DND-41 (cell line): Measurements from ENCODE around the gene TTC1.
"Not testable (repeated sequence)": the region's sequence is repeated elsewhere in the genome, so short reads cannot be mapped to it uniquely, and the experiment has no call there.

Experiments used
- ATAC-seq: fragments of 200-7000 bp; cut with Tn5 transposase; 3 replicates; pipeline ENCODE4 v1.9.1; 2021; ENCODE audit warnings: low read depth; ENCODE audit not compliant: insufficient read depth
- DNase-seq: peaks from one replicate; pipeline ENCODE4 v3.0.0-alpha.2; 2020
- H2AFZ ChIP-seq: 2 replicates; pipeline ENCODE4 v1.6.0; 2012; ENCODE audit warnings: low read depth, low read length
- H3K27ac ChIP-seq: 2 replicates; pipeline ENCODE4 v1.5.1; 2012; ENCODE audit warnings: low read length, inconsistent platforms
- H3K27me3 ChIP-seq: fragments of 200-600 bp; sonication (generic); 2 replicates; pipeline ENCODE4 v1.6.0; 2012; ENCODE audit warnings: low read length, mild to moderate bottlenecking, inconsistent platforms; ENCODE audit not compliant: insufficient read depth, poor library complexity
- H3K36me3 ChIP-seq: 2 replicates; pipeline ENCODE4 v1.5.1; 2012; ENCODE audit warnings: low read length, inconsistent platforms; ENCODE audit not compliant: insufficient read depth
- H3K4me1 ChIP-seq: 2 replicates; pipeline ENCODE4 v1.5.1; 2012; ENCODE audit warnings: mild to moderate bottlenecking, low read length; ENCODE audit not compliant: insufficient read depth
- H3K4me2 ChIP-seq: 2 replicates; pipeline ENCODE4 v1.6.0; 2012; ENCODE audit warnings: mild to moderate bottlenecking, moderate library complexity, low read length, inconsistent platforms; ENCODE audit not compliant: insufficient read depth
- H3K4me3 ChIP-seq, 2 experiments: fragments of 200-600 bp in 1 of 2; shearing (Covaris generic) in 1 of 2; 2 replicates each; pipeline ENCODE4 v1.5.1; 2012 to 2016; ENCODE audit warnings: inconsistent platforms in 2 of 2, low read length in 2 of 2, mild to moderate bottlenecking in 2 of 2, low read depth in 1 of 2, moderate library complexity in 1 of 2
- H3K79me2 ChIP-seq: 2 replicates; pipeline ENCODE4 v1.6.0; 2012; ENCODE audit warnings: low read length, inconsistent platforms; ENCODE audit not compliant: insufficient read depth
- H3K9ac ChIP-seq: 2 replicates; pipeline ENCODE4 v1.6.0; 2012; ENCODE audit warnings: low read depth, mild to moderate bottlenecking, inconsistent platforms, low read length, moderate library complexity
- H3K9me3 ChIP-seq: 2 replicates; pipeline ENCODE4 v1.5.1; 2012; ENCODE audit warnings: low read length, moderate library complexity, mild to moderate bottlenecking, inconsistent platforms; ENCODE audit not compliant: insufficient read depth, severe bottlenecking
- H4K20me1 ChIP-seq: 2 replicates; pipeline ENCODE4 v1.6.0; 2012; ENCODE audit warnings: low read length; ENCODE audit not compliant: insufficient read depth
- EZH2 ChIP-seq: IDR thresholded peaks from 3 replicates; pipeline ENCODE4 v1.6.1; 2012; ENCODE audit warnings: borderline replicate concordance, low read depth, mild to moderate bottlenecking, moderate library complexity, low read length, inconsistent platforms; ENCODE audit not compliant: severe bottlenecking
- TF ChIP-seq, protein P1 (sequence below): IDR thresholded peaks from 2 replicates; pipeline ENCODE4 v1.5.1; 2012; ENCODE audit warnings: borderline replicate concordance, low read length, moderate library complexity, mild to moderate bottlenecking; ENCODE audit not compliant: poor library complexity, severe bottlenecking; ENCODE audit errors: extremely low read depth

Gene TTC1

DNA sequence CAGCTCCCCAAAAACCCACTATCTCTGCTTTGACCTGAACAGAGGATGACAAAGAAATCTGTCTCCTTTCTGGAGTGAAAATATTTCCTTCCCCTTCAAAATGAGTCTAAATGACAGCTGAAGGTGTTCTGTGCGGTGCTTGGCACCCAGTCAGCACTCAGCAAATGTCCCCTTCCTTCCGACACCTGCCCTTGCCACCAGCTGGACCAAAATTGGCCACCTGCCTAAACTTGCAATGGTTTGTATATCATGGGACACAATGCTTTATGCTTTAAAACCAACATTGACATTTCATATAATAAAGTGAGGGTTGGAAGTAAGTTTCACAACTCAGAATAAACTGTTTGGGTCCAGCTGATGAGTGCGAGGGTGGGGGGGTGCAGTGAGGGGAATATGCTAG, 7.5 kb upstream of the TTC1 start:
- H3K27ac ChIP-seq: no peak overlapping the region
- TF ChIP-seq, protein P1, sequence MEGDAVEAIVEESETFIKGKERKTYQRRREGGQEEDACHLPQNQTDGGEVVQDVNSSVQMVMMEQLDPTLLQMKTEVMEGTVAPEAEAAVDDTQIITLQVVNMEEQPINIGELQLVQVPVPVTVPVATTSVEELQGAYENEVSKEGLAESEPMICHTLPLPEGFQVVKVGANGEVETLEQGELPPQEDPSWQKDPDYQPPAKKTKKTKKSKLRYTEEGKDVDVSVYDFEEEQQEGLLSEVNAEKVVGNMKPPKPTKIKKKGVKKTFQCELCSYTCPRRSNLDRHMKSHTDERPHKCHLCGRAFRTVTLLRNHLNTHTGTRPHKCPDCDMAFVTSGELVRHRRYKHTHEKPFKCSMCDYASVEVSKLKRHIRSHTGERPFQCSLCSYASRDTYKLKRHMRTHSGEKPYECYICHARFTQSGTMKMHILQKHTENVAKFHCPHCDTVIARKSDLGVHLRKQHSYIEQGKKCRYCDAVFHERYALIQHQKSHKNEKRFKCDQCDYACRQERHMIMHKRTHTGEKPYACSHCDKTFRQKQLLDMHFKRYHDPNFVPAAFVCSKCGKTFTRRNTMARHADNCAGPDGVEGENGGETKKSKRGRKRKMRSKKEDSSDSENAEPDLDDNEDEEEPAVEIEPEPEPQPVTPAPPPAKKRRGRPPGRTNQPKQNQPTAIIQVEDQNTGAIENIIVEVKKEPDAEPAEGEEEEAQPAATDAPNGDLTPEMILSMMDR: no peak
- TF ChIP-seq EZH2: no peak
- H3K79me2 ChIP-seq: no peaks in the 10 kb centered on the region
- no peak overlapping the region for H3K4me2 ChIP-seq
- H3K9ac ChIP-seq: no peak overlapping the region
- H3K27me3 ChIP-seq: no peaks in the 10 kb centered on the region
- H3K4me3 ChIP-seq: no peak overlapping the region
- no peaks in the 10 kb centered on the region for H4K20me1 ChIP-seq
- ATAC-seq (no peak), DNase-seq (no peak)
- H2AFZ ChIP-seq: no peak overlapping the region
- no peaks in the 10 kb centered on the region for H3K4me1 ChIP-seq
- H3K9me3 ChIP-seq: no peaks in the 10 kb centered on the region
- no peaks in the 10 kb centered on the region for H3K36me3 ChIP-seq

DNA sequence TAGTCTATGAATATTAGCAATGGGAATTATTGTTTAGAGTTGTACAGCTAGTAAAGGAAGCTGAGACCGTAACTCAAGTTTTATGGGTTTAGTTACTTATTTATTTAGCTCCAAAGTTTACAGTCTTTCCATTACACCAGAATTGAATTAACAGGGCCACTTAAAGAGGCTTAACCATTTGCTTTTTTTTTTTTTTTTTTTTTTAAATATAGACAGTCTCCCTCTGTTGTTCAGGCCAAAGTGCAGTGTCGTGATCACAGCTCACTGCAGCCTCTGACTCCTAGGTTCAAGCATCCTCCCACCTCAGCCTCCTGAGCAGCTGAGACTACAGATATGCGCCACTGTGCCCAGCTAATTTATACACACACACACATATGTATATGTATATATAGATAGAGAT, 1.4 kb upstream of the TTC1 start:
- ATAC-seq: no peak
- no peak overlapping the region for H3K4me3 ChIP-seq
- peaks cover 7% of the 10 kb centered on the region; the same call in 1 of the 2 replicates for H4K20me1 ChIP-seq
- no peak overlapping the region for H2AFZ ChIP-seq
- TF ChIP-seq EZH2: no peak
- TF ChIP-seq, protein P1: no peak
- no peaks in the 10 kb centered on the region for H3K27me3 ChIP-seq
- no peaks in the 10 kb centered on the region for H3K9me3 ChIP-seq
- peaks cover 35% of the 10 kb centered on the region for H3K79me2 ChIP-seq
- no peak overlapping the region for H3K4me2 ChIP-seq
- H3K9ac ChIP-seq: no peak overlapping the region
- no peak for DNase-seq
- H3K27ac ChIP-seq: no peak overlapping the region
- H3K4me1 ChIP-seq: peaks cover 29% of the 10 kb centered on the region
- H3K36me3 ChIP-seq: peaks cover 24% of the 10 kb centered on the region

DNA sequence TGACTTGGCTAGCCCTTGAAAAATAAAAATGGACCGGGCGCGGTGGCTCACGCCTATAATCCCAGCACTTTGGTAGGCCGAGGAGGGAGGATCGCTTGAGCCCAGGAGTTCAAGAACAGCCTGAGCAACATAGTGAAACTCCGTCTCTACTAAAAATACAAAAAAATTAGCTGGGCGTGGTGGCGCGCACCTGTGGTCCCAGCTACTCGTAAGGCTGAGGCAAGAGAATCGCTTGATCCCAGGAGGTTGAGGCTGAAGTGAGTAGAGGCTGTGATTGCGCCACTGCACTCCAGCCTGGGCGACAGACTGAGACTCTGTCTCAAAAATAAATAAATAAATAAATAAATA, 436 bp upstream of the TTC1 start:
- H3K79me2 ChIP-seq: peaks cover 39% of the 10 kb centered on the region
- ATAC-seq: peak; percentile 27
- H3K36me3 ChIP-seq: peaks cover 28% of the 10 kb centered on the region
- peak overlapping the region; percentile 86 for H2AFZ ChIP-seq
- H3K27me3 ChIP-seq, H3K9me3 ChIP-seq, H4K20me1 ChIP-seq, DNase-seq: not testable (repeated sequence)
- peaks cover 29% of the 10 kb centered on the region for H3K4me1 ChIP-seq
- H3K27ac ChIP-seq: peak overlapping the region; percentile 35; the same call in 1 of the 2 replicates
- peak overlapping the region; percentile 18; the same call in 1 of the 2 replicates for H3K9ac ChIP-seq
- H3K4me3 ChIP-seq: peak overlapping the region in 1 of 2 experiments; percentile 75; a peak in 2 of 4 replicates
- H3K4me2 ChIP-seq: peak overlapping the region; percentile 96

DNA sequence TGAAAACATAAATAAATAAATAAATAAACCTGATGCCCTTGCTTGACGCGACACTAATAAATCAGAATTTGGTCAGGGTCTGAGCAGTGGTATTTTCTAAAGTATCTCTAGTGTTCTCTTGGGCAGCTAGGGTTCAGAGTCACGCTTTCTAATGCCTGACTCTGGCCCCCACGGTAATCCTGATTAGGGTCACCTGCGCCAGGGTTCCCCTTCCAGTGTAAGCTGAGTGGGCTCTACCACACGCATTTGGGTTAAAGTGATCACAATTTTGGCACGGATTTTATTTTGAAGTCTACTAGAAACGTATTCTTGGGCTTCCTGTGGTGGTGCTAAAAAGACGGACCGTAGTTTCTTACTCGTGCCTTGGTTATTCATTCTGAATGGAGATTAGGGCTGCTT, 651 bp downstream of the TTC1 start:
- H3K27me3 ChIP-seq: no peaks in the 10 kb centered on the region
- peak overlapping the region; percentile 80 for H3K9ac ChIP-seq
- H4K20me1 ChIP-seq: peaks cover 7% of the 10 kb centered on the region; the same call in 1 of the 2 replicates
- peak overlapping the region; percentile 96 for H3K4me2 ChIP-seq
- peaks cover 28% of the 10 kb centered on the region for H3K36me3 ChIP-seq
- peak overlapping the region; percentile 75 to 93 for H3K4me3 ChIP-seq
- peak overlapping the region; percentile 93 for H2AFZ ChIP-seq
- DNase-seq: no peak
- no peak for ATAC-seq
- H3K27ac ChIP-seq: peak overlapping the region; percentile 91
- no peaks in the 10 kb centered on the region for H3K9me3 ChIP-seq
- TF ChIP-seq EZH2: no peak
- TF ChIP-seq, protein P1: no peak
- H3K79me2 ChIP-seq: peaks cover 44% of the 10 kb centered on the region
- peaks cover 29% of the 10 kb centered on the region for H3K4me1 ChIP-seq
